T47D (cell line): ENCODE measurements around the gene GPR52.

Source experiments
- DNase-seq, 2 experiments: peaks; one replicate each; pipeline versions ENCODE4 v3.0.0 to v3.0.0-alpha.2; 2011 to 2012; ENCODE audit warnings: low read depth in 1 of 2, low spot score in 1 of 2
- JUND ChIP-seq: IDR thresholded peaks from 2 replicates; pipeline ENCODE4 v1.6.1; 2012; ENCODE audit warnings: low read depth
- in situ Hi-C: cut with HindIII; loops from 2 replicates; pipeline ENCODE4 v1.10.0; 2016; ENCODE audit warnings: low sequenced_read_pairs, low pct_unique_long_range_greater_than_20kb

GPR52 gene

GRCh38 chr1:174425121-174425520, 22.6 kb upstream of the GPR52 start:
- TF ChIP-seq JUND, result no peak
- in situ Hi-C loops, result no loop called here
- DNase-seq, result no peak

- DNase-seq, result no peak
- in situ Hi-C loops, result no loop called here
- TF ChIP-seq JUND, result no peak
These were observed 21.6 kb upstream of the GPR52 start for GRCh38 chr1:174426153-174426552.

DNA sequence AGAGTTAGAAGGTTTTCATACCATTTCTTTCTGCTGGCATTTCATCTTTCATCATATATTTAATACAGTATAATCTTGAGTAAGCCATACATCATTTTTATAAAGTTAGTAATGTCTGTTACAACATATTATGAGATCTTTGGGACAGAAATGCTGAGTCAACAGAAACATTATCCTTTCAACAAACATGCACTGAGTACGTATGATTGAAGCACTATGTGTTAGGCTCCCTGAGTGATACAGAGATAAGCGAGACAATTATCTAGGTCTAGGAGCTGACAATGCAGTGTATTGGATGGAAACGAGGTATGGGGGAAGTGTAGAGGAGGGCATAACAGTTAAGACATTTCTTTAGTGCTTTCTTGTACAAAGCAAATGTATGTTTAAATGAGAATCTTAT, 19.7 kb upstream of the GPR52 start:
- no peak for DNase-seq
- no peak for TF ChIP-seq JUND
- in situ Hi-C loops, result no loop called here

- in situ Hi-C loops, result no loop called here
- no peak for TF ChIP-seq JUND
- DNase-seq, result no peak
These were observed 19.0 kb upstream of the GPR52 start for GRCh38 chr1:174428739-174429138.

- in situ Hi-C loops, result no loop called here
- TF ChIP-seq JUND, result no peak
- DNase-seq, result no peak
These were observed 14.3 kb upstream of the GPR52 start for GRCh38 chr1:174433451-174433850.

DNA sequence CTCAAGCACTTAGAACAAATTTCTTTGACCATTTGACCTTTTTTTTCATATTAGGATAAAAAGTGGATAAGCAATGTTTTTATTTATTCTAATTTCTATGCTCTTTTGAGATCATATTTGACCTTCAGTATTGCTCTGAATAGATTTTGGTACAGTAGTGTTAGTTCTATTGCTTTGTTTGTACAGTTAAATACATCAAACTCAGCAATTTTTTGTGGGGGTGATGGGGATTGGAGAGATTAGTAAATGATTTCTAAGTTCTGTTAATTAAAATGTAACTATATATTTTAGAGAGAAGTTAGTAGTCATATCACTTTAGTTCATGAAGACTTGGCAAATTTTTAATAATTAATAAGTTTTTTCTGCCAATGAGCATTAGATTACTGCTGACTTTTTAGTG, 2.4 kb upstream of the GPR52 start:
- TF ChIP-seq JUND, result no peak
- in situ Hi-C loops, result no loop called here
- DNase-seq, result no peak

DNA sequence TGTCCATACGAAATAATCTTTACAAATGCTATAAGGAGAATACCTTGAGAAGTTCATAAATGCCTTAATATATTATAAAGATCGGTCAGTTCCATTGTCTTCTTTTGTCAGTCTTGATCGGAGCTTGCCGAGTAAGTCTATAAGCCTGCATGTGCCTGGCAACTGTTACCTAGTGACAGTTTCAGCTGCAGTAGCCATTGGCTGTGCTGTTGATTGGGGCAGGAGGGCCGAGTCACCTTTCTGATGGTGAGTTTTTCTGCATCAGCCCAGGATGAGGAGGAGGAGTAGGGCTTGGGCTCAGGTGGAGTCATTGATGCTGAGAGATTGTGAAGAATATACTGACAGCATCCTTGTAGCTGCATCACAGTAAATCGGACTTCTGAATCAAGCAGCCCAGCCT, 1.9 kb upstream of the GPR52 start:
- no peak for TF ChIP-seq JUND
- no peak for DNase-seq
- in situ Hi-C loops, result no loop called here

DNA sequence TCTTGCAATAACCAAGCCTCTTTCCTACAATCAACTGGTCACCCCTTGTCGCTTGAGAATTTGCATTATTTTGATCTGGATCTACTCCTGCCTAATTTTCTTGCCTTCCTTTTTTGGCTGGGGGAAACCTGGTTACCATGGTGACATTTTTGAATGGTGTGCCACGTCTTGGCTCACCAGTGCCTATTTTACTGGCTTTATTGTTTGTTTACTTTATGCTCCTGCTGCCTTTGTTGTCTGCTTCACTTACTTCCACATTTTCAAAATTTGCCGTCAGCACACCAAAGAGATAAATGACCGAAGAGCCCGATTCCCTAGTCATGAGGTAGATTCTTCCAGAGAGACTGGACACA, 743 bp downstream of the GPR52 start:
- no peak for TF ChIP-seq JUND
- no peak for DNase-seq
- in situ Hi-C loops, result no loop called here

GRCh38 chr1:174448974-174449373, 1.2 kb downstream of the GPR52 start:
- DNase-seq, result no peak
- in situ Hi-C loops, result no loop called here
- no peak for TF ChIP-seq JUND

DNA sequence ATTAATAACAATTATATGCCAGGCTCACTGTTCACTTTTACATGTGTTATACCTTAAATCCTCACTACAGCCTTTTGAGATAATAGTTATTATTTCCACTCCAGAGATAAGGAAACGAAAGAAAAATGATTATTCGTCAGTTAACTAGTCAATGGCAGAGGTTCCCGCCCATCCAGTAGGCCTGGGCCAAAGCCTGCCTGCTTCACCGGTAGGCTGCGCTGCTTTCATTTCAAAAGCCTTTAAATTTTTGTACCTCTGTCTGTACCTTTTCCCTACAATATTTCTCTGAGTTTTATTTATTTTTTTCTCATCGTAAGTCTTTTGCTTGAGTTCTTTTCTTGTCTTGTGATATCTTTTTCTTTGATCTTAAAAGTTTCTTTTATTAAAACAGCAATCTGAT, 3.6 kb downstream of the GPR52 start:
- no peak for DNase-seq
- TF ChIP-seq JUND, result no peak
- in situ Hi-C loops, result no loop called here

DNA sequence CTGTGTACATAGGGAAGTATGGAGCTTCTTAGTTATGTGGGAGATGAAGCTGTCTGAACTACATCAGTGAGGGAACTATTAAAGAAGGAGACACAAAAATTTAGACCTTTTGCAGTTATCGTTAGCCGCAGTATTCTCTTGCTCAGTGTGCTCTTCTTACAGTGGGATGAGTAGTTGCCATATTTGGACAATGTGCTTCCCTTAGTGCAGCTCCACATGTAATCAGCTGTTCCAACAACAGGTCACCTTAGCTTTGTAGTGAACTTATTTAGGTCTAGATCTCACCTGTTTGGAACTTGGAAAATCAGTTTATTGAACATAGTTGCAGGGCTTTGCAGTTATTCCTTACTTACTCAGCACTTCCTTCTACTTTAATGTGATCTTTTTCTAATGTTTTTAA, 18.1 kb downstream of the GPR52 start:
- in situ Hi-C loops, result no loop called here
- TF ChIP-seq JUND, result no peak
- no peak for DNase-seq

GRCh38 chr1:174466607-174467006, 18.8 kb downstream of the GPR52 start:
- in situ Hi-C loops, result no loop called here
- TF ChIP-seq JUND, result no peak
- no peak for DNase-seq

GRCh38 chr1:174469052-174469451, 21.3 kb downstream of the GPR52 start:
- TF ChIP-seq JUND, result no peak
- in situ Hi-C loops, result no loop called here
- DNase-seq, result no peak

DNA sequence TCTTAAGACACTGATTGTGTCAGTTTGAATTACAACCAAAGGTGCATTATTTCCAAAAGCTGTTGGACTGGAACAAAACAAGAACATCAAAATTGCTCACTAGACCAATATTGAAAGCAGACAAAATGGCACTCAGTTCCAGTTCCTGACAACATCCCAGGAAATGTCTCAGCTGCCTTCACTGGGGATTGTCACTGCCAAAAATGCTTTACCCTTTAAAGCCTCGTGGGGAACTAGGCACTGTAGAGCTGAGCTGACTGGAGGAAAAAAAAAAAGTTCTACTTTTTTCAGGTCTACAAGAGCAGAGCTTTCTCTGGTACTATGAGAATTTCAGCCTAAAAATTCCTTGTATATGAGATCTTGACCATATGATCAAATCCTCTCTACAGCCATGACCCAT, 21.9 kb downstream of the GPR52 start:
- no peak for DNase-seq
- in situ Hi-C loops, result no loop called here
- TF ChIP-seq JUND, result no peak

- in situ Hi-C loops, result no loop called here
- no peak for TF ChIP-seq JUND
- DNase-seq, result no peak
These were observed 31.5 kb downstream of the GPR52 start for GRCh38 chr1:174479281-174479680.
